GM23338 (cell line): ENCODE measurements around the gene TBCD. TPM values are rescaled to one million over a fixed set of nuclear protein-coding genes. Genes with fewer than 3 reads are reported as not detected.

Experiments
- ATAC-seq: fragments of 200-7000 bp; cut with Tn5 transposase; 3 replicates; pipeline ENCODE4 v1.9.1; 2020
- DNase-seq: peaks from one replicate; pipeline ENCODE4 v3.0.0-alpha.2; 2015; ENCODE audit warnings: low spot score
- H2AFZ ChIP-seq: fragments of 200-600 bp; sonication (generic); 2 replicates; pipeline ENCODE4 v1.8.0; 2016; ENCODE audit warnings: antibody characterized with exemption, mild to moderate bottlenecking, moderate library complexity
- H3F3A ChIP-seq: fragments of 200-600 bp; sonication (generic); replicated peaks from 2 replicates; pipeline ENCODE4 v1.8.0; 2017; ENCODE audit warnings: antibody characterized with exemption, mixed run types, low read depth
- H3K27ac ChIP-seq: fragments of 200-600 bp; sonication (generic); 2 replicates; pipeline ENCODE4 v1.6.1; 2016; ENCODE audit warnings: low read depth
- H3K27me3 ChIP-seq: fragments of 200-600 bp; sonication (generic); 2 replicates; pipeline ENCODE4 v1.8.0; 2016; ENCODE audit warnings: mild to moderate bottlenecking, mixed run types, moderate library complexity; ENCODE audit not compliant: insufficient read depth
- H3K36me3 ChIP-seq: fragments of 200-600 bp; sonication (generic); 2 replicates; pipeline ENCODE4 v1.8.0; 2016; ENCODE audit warnings: mild to moderate bottlenecking; ENCODE audit not compliant: insufficient read depth
- H3K4me1 ChIP-seq: fragments of 200-600 bp; sonication (generic); 2 replicates; pipeline ENCODE4 v1.8.0; 2016; ENCODE audit warnings: mild to moderate bottlenecking, moderate library complexity; ENCODE audit not compliant: insufficient read depth
- H3K4me2 ChIP-seq: fragments of 200-600 bp; sonication (generic); 2 replicates; pipeline ENCODE4 v1.7.1; 2017; ENCODE audit warnings: mixed run types
- H3K4me3 ChIP-seq: fragments of 200-600 bp; sonication (generic); 2 replicates; pipeline ENCODE4 v1.6.1; 2016; ENCODE audit warnings: mixed run types
- H3K79me2 ChIP-seq: fragments of 200-600 bp; sonication (generic); replicated peaks from 2 replicates; pipeline ENCODE4 v1.8.0; 2017; ENCODE audit warnings: mild to moderate bottlenecking; ENCODE audit not compliant: insufficient read depth
- H3K9me2 ChIP-seq: fragments of 200-600 bp; sonication (generic); 2 replicates; pipeline ENCODE4 v1.8.0; 2017; ENCODE audit not compliant: insufficient read depth
- H4K20me1 ChIP-seq: fragments of 200-600 bp; sonication (generic); replicated peaks from 2 replicates; pipeline ENCODE4 v1.8.0; 2017; ENCODE audit warnings: mild to moderate bottlenecking; ENCODE audit not compliant: insufficient read depth
- H3K27ac Mint-ChIP-seq: 2 replicates; pipeline ENCODE4 v1.8.0; 2020; ENCODE audit warnings: inconsistent platforms, mild to moderate bottlenecking, moderate library complexity, mixed read lengths
- H3K27me3 Mint-ChIP-seq: 3 replicates; pipeline ENCODE4 v1.8.0; 2022; ENCODE audit warnings: low read depth, mild to moderate bottlenecking, moderate library complexity, mixed read lengths, inconsistent platforms; ENCODE audit not compliant: insufficient read depth, poor library complexity
- H3K36me3 Mint-ChIP-seq: 3 replicates; pipeline ENCODE4 v1.8.0; 2021; ENCODE audit warnings: low read depth, mild to moderate bottlenecking, inconsistent platforms, moderate library complexity, mixed read lengths
- H3K4me1 Mint-ChIP-seq: 3 replicates; pipeline ENCODE4 v1.8.0; 2020; ENCODE audit warnings: mild to moderate bottlenecking, inconsistent platforms, mixed read lengths
- H3K4me3 Mint-ChIP-seq: 3 replicates; pipeline ENCODE4 v1.8.0; 2021; ENCODE audit warnings: moderate library complexity, mild to moderate bottlenecking, inconsistent platforms, mixed read lengths
- H3K9me3 Mint-ChIP-seq: 3 replicates; pipeline ENCODE4 v1.8.0; 2020; ENCODE audit warnings: moderate library complexity, mild to moderate bottlenecking, inconsistent platforms, mixed read lengths
- CREB1 ChIP-seq: fragments of 250-450 bp; sonication (Bioruptor Pico); IDR thresholded peaks from 2 replicates; pipeline ENCODE4 v1.5.0; 2020; ENCODE audit warnings: low read depth, mild to moderate bottlenecking, moderate library complexity
- CTCF ChIP-seq, 2 experiments: fragments of 200-600 bp in 1 of 2; sonication (generic) in 1 of 2; conservative IDR thresholded peaks; 2 replicates each; pipeline versions ENCODE4 v1.5.1 to v1.6.1; 2016 to 2017; ENCODE audit warnings: antibody characterized with exemption in 2 of 2, low read depth in 2 of 2, mild to moderate bottlenecking in 2 of 2, moderate library complexity in 1 of 2
- ETS1 ChIP-seq: IDR thresholded peaks from 2 replicates; pipeline ENCODE4 v1.6.1; 2016; ENCODE audit warnings: antibody characterized with exemption
- EZH2 ChIP-seq: fragments of 200-600 bp; sonication (generic); IDR thresholded peaks from one replicate; pipeline ENCODE4 v1.8.0; 2017; ENCODE audit warnings: antibody characterized with exemption, mild to moderate bottlenecking, low read depth; ENCODE audit not compliant: unreplicated experiment
- EZH2phosphoT487 ChIP-seq: fragments of 200-600 bp; sonication (generic); IDR thresholded peaks from one replicate; pipeline ENCODE4 v1.8.1; 2018; ENCODE audit warnings: antibody characterized with exemption; ENCODE audit not compliant: unreplicated experiment
- JUNB ChIP-seq: IDR thresholded peaks from one replicate; pipeline ENCODE4 v1.6.1; 2016; ENCODE audit warnings: antibody characterized with exemption; ENCODE audit not compliant: unreplicated experiment
- NANOG ChIP-seq: IDR thresholded peaks from 2 replicates; pipeline ENCODE4 v1.6.1; 2016; ENCODE audit warnings: antibody characterized with exemption, borderline replicate concordance
- POLR2AphosphoS5 ChIP-seq: IDR thresholded peaks from 2 replicates; pipeline ENCODE4 v1.6.1; 2016; ENCODE audit warnings: antibody characterized with exemption, low read depth
- REST ChIP-seq: IDR thresholded peaks from one replicate; pipeline ENCODE4 v1.6.1; 2018; ENCODE audit warnings: antibody characterized with exemption; ENCODE audit not compliant: unreplicated experiment
- STAT1 ChIP-seq: IDR thresholded peaks from one replicate; pipeline ENCODE4 v1.6.1; 2016; ENCODE audit warnings: antibody characterized with exemption; ENCODE audit not compliant: unreplicated experiment
- ZNF114 ChIP-seq: fragments of 250-450 bp; sonication (Bioruptor Pico); IDR thresholded peaks from 2 replicates; pipeline ENCODE4 v1.5.0; 2020; ENCODE audit warnings: mild to moderate bottlenecking, moderate library complexity
- ZNF331 ChIP-seq: fragments of 250-450 bp; sonication (Bioruptor Pico); IDR thresholded peaks from 2 replicates; pipeline ENCODE4 v1.5.0; 2020; ENCODE audit warnings: low read depth, mild to moderate bottlenecking, moderate library complexity
- ZNF462 ChIP-seq: fragments of 250-450 bp; sonication (Bioruptor Pico); IDR thresholded peaks from 2 replicates; pipeline ENCODE4 v1.5.0; 2020; ENCODE audit warnings: mild to moderate bottlenecking, moderate library complexity
- polyA plus RNA-seq: library from polyadenylated mRNA; unstranded; fragments of >200 nt; fragmentation: Nextera tagmentation; extraction: Ambion mirVana; gene quantifications from 2 replicates; pipeline ENCODE4 v1.2.1, GENCODE V29; 2016
- total RNA-seq: library from RNA; depleted of rRNA; stranded (reverse); fragments of >200 nt; shearing (Covaris generic); gene quantifications from 2 replicates; pipeline ENCODE4 v1.2.3, GENCODE V29; 2014

Gene TBCD
- total and polyA plus RNA-seq, 2 experiments from 2014 or later, result 75.0 to 116 TPM

- Mint-ChIP-seq H3K4me1 (no peaks in the 10 kb centered on the region), H3K4me3 (no peak overlapping the region), H3K27me3 (peaks cover 20% of the 10 kb centered on the region), H3K9me3 (peaks cover 100% of the 10 kb centered on the region), H3K27ac (no peak overlapping the region), H3K36me3 (peaks cover 100% of the 10 kb centered on the region)
- peaks cover 14% of the 10 kb centered on the region for H3K36me3 ChIP-seq
- no peaks in the 10 kb centered on the region for H3K4me1 ChIP-seq
- no peaks in the 10 kb centered on the region for H3K79me2 ChIP-seq
- H3K4me2 ChIP-seq, result no peak overlapping the region
- no peaks in the 10 kb centered on the region for H4K20me1 ChIP-seq
- no peak overlapping the region for H3K4me3 ChIP-seq
- no peak overlapping the region for H2AFZ ChIP-seq
- no peak for DNase-seq
- H3K27me3 ChIP-seq, result no peaks in the 10 kb centered on the region
- no peaks in the 10 kb centered on the region for H3F3A ChIP-seq
- no peak overlapping the region for H3K27ac ChIP-seq
- no peak for TF ChIP-seq ZNF331 (CRISPR knock-in tag)
- TF ChIP-seq ETS1, result no peak
- TF ChIP-seq NANOG, result no peak
- no peak for TF ChIP-seq EZH2phosphoT487
- no peak for TF ChIP-seq REST
- TF ChIP-seq ZNF462 (CRISPR knock-in tag), result no peak
- no peak for TF ChIP-seq CTCF (conservative IDR thresholded peaks at IDR 0.05; ENCODE audit: low read depth in 2 of 2)
- no peak for TF ChIP-seq CREB1 (CRISPR knock-in tag)
- no peak for TF ChIP-seq POLR2AphosphoS5
- no peak for TF ChIP-seq STAT1
- no peak for TF ChIP-seq EZH2
- TF ChIP-seq ZNF114 (CRISPR knock-in tag), result no peak
- no peak for TF ChIP-seq JUNB
- H3K9me2 ChIP-seq, result no peaks in the 10 kb centered on the region
- no peak for ATAC-seq
Observed at GRCh38 chr17:82948957-82949356, 197.1 kb downstream of the TBCD start.
